Measurements from ENCODE around the gene PRDM2.

PRDM2 gene

DNA sequence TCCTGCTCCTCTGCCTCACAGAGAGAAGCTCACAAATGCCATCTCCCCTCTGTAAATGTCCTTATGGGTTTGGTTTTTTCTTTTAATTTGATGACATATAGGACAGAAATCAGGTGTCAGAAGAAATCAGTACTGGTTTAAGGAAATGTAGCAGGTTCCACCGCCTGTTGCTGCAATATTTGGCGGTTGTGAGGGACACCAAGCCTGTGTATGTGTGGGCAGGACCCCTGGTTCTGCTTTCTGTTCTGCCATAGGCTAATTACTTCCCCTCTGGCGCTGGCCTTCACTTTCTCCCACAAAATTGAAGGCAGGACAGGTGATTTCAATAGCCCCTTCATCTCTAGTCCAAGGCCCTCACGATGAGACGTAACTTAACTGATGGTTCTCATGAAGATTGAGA lies 69.2 kb downstream of the PRDM2 start:
- peak; percentile 68 to 70 (median 68) for DNase-seq

DNA sequence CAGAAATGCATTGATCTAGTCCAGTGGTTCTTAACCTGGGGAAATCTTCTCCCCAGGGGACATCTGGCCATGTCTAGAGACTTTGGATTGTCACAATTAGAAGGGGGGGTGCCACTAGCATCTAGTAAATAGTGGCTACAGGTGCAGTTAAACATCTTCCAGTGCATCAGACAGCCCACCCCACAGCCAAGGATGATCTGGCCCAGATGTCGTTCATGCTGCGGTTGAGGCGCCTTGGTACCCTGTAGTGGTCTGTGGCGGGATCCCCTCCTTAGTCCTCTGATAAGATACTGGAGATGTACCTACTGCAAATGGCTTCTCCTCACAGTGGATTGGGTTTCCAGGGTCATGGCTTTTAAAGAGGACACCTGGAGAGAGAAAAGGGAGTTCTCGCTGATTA lies 69.8 kb downstream of the PRDM2 start:
- DNase-seq: no peak

DNA sequence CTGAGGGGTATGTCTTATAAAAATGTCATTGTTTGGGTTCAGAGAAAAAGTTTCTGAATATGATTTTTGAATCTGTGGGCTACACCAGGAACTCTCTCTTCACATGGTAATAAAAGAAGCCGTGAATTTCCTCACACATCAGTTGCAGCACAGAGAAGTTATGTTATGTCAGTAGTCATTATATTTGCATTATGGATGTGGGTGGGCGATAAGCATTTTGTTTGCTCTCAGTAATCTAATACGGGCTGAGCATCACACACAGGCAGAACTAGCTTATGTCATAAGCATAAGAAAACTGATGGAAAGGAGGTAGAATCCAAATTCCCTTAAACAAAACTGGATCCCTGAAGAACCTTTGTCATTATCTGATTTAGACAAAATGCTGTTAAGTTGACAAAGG lies 70.8 kb downstream of the PRDM2 start:
- DNase-seq: peak in 2 of 3 donors; percentile 21 to 35

DNA sequence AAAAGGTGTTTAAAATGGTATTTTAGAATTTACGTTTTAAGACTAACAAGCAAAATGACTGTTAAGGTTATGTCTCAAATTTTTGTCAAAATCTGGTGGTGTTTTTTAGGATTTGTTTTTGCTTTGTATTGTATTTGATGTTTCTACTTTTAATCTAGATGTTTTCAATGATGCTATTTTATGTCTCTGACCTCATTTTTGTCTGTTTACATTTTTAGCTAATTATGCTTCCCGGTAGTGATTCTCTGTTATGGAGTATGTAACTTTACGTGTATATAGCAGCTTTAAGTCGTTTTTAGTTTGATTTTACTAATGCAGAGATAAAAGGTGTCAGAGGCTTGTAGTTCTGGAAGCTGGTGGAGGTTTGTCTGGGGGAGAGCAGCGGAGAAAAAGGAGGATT lies 71.8 kb downstream of the PRDM2 start:
- no peak for DNase-seq

GRCh38 chr1:13772271-13772670 lies 72.3 kb downstream of the PRDM2 start:
- DNase-seq: no peak

- DNase-seq: no peak
These were observed 74.1 kb downstream of the PRDM2 start for GRCh38 chr1:13774121-13774520.

GRCh38 chr1:13775459-13775858 lies 75.5 kb downstream of the PRDM2 start:
- DNase-seq: no peak

- no peak for DNase-seq
These were observed 75.9 kb downstream of the PRDM2 start for GRCh38 chr1:13775916-13776315.

- no peak for DNase-seq
These were observed 78.4 kb downstream of the PRDM2 start for GRCh38 chr1:13778431-13778830.

GRCh38 chr1:13779930-13780329 lies 79.9 kb downstream of the PRDM2 start:
- no peak for DNase-seq

GRCh38 chr1:13780780-13781179 lies 80.8 kb downstream of the PRDM2 start:
- DNase-seq: no peak

GRCh38 chr1:13781228-13781627 lies 81.2 kb downstream of the PRDM2 start:
- no peak for DNase-seq

DNA sequence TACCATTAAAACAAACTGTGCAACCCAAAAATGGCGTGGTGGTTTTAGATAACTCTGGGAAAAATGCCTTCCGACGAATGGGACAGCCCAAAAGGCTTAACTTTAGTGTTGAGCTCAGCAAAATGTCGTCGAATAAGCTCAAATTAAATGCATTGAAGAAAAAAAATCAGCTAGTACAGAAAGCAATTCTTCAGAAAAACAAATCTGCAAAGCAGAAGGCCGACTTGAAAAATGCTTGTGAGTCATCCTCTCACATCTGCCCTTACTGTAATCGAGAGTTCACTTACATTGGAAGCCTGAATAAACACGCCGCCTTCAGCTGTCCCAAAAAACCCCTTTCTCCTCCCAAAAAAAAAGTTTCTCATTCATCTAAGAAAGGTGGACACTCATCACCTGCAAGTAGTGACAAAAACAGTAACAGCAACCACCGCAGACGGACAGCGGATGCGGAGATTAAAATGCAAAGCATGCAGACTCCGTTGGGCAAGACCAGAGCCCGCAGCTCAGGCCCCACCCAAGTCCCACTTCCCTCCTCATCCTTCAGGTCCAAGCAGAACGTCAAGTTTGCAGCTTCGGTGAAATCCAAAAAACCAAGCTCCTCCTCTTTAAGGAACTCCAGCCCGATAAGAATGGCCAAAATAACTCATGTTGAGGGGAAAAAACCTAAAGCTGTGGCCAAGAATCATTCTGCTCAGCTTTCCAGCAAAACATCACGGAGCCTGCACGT lies 82.1 kb downstream of the PRDM2 start:
- peak; percentile 34 to 46 (median 37) for DNase-seq

GRCh38 chr1:13782634-13783360 lies 82.8 kb downstream of the PRDM2 start:
- DNase-seq: peak in 2 of 3 donors; percentile 30 to 35

- peak in 2 of 3 donors; percentile 20 to 22 for DNase-seq
These were observed 83.6 kb downstream of the PRDM2 start for GRCh38 chr1:13783551-13783950.

GRCh38 chr1:13784971-13785370 lies 85.0 kb downstream of the PRDM2 start:
- DNase-seq: no peak

GRCh38 chr1:13786541-13786940 lies 86.6 kb downstream of the PRDM2 start:
- DNase-seq: no peak

GRCh38 chr1:13788795-13789194 lies 88.8 kb downstream of the PRDM2 start:
- DNase-seq: no peak

GRCh38 chr1:13790290-13791030 lies 90.5 kb downstream of the PRDM2 start:
- peak in 2 of 3 donors; percentile 14 to 37 for DNase-seq

DNA sequence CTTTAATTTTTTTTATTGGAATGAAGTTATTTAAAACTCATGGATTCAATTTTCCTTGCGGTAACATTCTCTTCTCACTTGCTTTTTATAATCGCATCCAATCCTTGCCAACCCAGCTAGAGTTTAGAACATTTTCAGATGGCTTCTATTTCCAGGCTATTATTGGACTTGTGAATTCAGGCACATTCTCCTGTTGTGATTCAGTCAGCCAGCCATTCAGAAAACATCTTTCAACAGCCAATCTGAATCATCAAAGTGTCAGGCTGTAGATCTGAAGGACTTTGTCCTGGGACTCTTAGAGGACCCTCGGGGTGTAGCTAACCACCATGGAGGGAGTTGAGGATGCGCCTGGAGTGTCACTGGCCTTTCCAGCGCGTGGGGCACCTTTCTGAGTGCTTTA lies 92.4 kb downstream of the PRDM2 start:
- no peak for DNase-seq

GRCh38 chr1:13793088-13793730 lies 93.2 kb downstream of the PRDM2 start:
- DNase-seq: no peak

- DNase-seq: no peak
These were observed 94.5 kb downstream of the PRDM2 start for GRCh38 chr1:13794231-13795187.

All from suppressor macrophage treated with lipopolysaccharide for 1 hour (primary cell).